HepG2 (cell line): ENCODE results near the gene CD248. TPM values are rescaled to one million over a fixed set of nuclear protein-coding genes. Genes with fewer than 3 reads are reported as not detected.

ENCODE experiments used
- ATAC-seq: fragments of 200-7000 bp; cut with Tn5 transposase; 3 replicates; pipeline ENCODE4 v1.9.1; 2020; ENCODE audit warnings: mild to moderate bottlenecking, moderate library complexity
- BruUV-seq: library from RNA; stranded (reverse); fragments of 400-500 nt; replicated peaks from 2 replicates; lab custom pipeline; 2021; lab: Mats Ljungman, UMichigan
- CTCF ChIA-PET: fragments of 300-600 bp; formaldehyde crosslinking; extraction: SDS; loops from one replicate; lab custom pipeline; 2021; ENCODE audit warnings: low total read pairs, inconsistent platforms, low intra/inter-chr PET ratio; lab: Yijun Ruan, JAX
- POLR2A ChIA-PET: fragments of 350-600 bp; sonication (Branson Sonifier 250); formaldehyde crosslinking; loops from one replicate; lab custom pipeline; 2020; ENCODE audit warnings: antibody characterized with exemption, inconsistent platforms; lab: Yijun Ruan, JAX
- DNase-seq: peaks from one replicate; pipeline ENCODE4 v3.0.0-alpha.2; 2015; ENCODE audit warnings: low spot score
- FAIRE-seq: peaks from 3 replicates; lab custom pipeline; 2011; peaks lifted over from hg19 to GRCh38; lab: Jason Lieb, UNC
- H2AFZ ChIP-seq: one replicate; pipeline ENCODE4 v1.6.1; 2011; ENCODE audit warnings: low read length, inconsistent platforms
- H3K27ac ChIP-seq: fragments of 300-600 bp; 3 replicates; pipeline ENCODE4 v1.8.0; 2011; ENCODE audit warnings: mixed run types, mild to moderate bottlenecking, mixed read lengths, low read length, inconsistent platforms; ENCODE audit not compliant: insufficient read depth; ENCODE audit errors: extremely low read length
- H3K27me3 ChIP-seq, 2 experiments: fragments of 200-600 bp in 1 of 2; 2 replicates in 1 of 2; 3 replicates in 1 of 2; pipeline versions ENCODE4 v1.6.0 to v1.8.0; 2011; ENCODE audit warnings: low read length in 2 of 2, mild to moderate bottlenecking in 2 of 2, moderate library complexity in 2 of 2, inconsistent platforms in 1 of 2; ENCODE audit not compliant: insufficient read depth in 2 of 2, control insufficient read depth in 1 of 2
- H3K36me3 ChIP-seq, 2 experiments: fragments of 200-600 bp in 1 of 2; replicated peaks in 1 of 2; 2 replicates in 1 of 2; 3 replicates in 1 of 2; pipeline versions ENCODE4 v1.5.1 to v1.8.0; 2011; ENCODE audit warnings: low read length in 2 of 2, inconsistent platforms in 1 of 2; ENCODE audit not compliant: insufficient read depth in 2 of 2, control insufficient read depth in 1 of 2
- H3K4me1 ChIP-seq: 2 replicates; pipeline ENCODE4 v1.5.1; 2012; ENCODE audit warnings: low read length, inconsistent platforms; ENCODE audit not compliant: insufficient read depth
- H3K4me2 ChIP-seq: 2 replicates; pipeline ENCODE4 v1.6.0; 2011; ENCODE audit warnings: low read depth, low read length, inconsistent platforms
- H3K4me3 ChIP-seq, 3 experiments: fragments of 200-600 bp in 1 of 3; sonication (generic), shearing (Covaris generic) in 1 of 3; replicated peaks in 1 of 3; 2 replicates each; pipeline ENCODE4 v1.5.1; 2011 to 2016; ENCODE audit warnings: low read length in 3 of 3, inconsistent platforms in 2 of 3, low read depth in 2 of 3, mild to moderate bottlenecking in 2 of 3, control low read depth in 1 of 3, mixed read lengths in 1 of 3; ENCODE audit not compliant: insufficient read depth in 1 of 3
- H3K79me2 ChIP-seq: one replicate; pipeline ENCODE4 v1.6.1; 2011; ENCODE audit warnings: low read length, inconsistent platforms; ENCODE audit not compliant: insufficient read depth
- H3K9ac ChIP-seq: 2 replicates; pipeline ENCODE4 v1.6.0; 2011; ENCODE audit warnings: mild to moderate bottlenecking, low read depth, low read length, inconsistent platforms; ENCODE audit not compliant: insufficient read depth
- H3K9me3 ChIP-seq: 2 replicates; pipeline ENCODE4 v1.5.1; 2012; ENCODE audit warnings: mild to moderate bottlenecking, low read length
- H4K20me1 ChIP-seq: 2 replicates; pipeline ENCODE4 v1.6.0; 2011; ENCODE audit warnings: inconsistent platforms, mild to moderate bottlenecking, low read length, moderate library complexity; ENCODE audit not compliant: insufficient read depth
- FLYWCH1 ChIP-seq: sonication (generic); formaldehyde crosslinking; IDR thresholded peaks from 2 replicates; pipeline ENCODE4 v1.8.1; 2023; ENCODE audit warnings: mild to moderate bottlenecking, missing genetic modification reagents
- HIVEP1 ChIP-seq: sonication (generic); formaldehyde crosslinking; IDR thresholded peaks from 2 replicates; pipeline ENCODE4 v1.4.0; 2020; ENCODE audit warnings: mild to moderate bottlenecking, missing genetic modification reagents
- RXRA ChIP-seq: sonication (generic); formaldehyde crosslinking; IDR thresholded peaks from 2 replicates; pipeline ENCODE4 v1.5.1; 2020; ENCODE audit warnings: missing genetic modification reagents
- ZC3H13 ChIP-seq: sonication (generic); formaldehyde crosslinking; IDR thresholded peaks from 2 replicates; pipeline ENCODE4 v1.8.1; 2023; ENCODE audit warnings: mild to moderate bottlenecking, missing genetic modification reagents, moderate library complexity
- ZNF598 ChIP-seq: sonication (generic); formaldehyde crosslinking; IDR thresholded peaks from 2 replicates; pipeline ENCODE4 v1.5.1; 2020; ENCODE audit warnings: mild to moderate bottlenecking, missing genetic modification reagents, borderline replicate concordance
- WGBS: methylation state at CpG from one replicate; pipeline ENCODE4 v1.1.6; 2017; ENCODE audit warnings: low lambda C conversion rate; 5-methylcytosine and 5-hydroxymethylcytosine counted together
- in situ Hi-C: cut with HindIII; loops from 2 replicates; pipeline ENCODE4 v1.10.0; 2017; ENCODE audit warnings: low pct_unique_long_range_greater_than_20kb; ENCODE audit not compliant: extremely low pct_ligation_motif_present
- intact Hi-C: fragments of 100-400 bp; cut with micrococcal nuclease; formaldehyde crosslinking; loops from one replicate; pipeline ENCODE4 v1.10.0; 2022; ENCODE audit not compliant: unreplicated experiment
- polyA plus RNA-seq, 8 experiments: library from polyadenylated mRNA; depleted of rRNA in 3 of 8; stranded (reverse) in 7 of 8; unstranded in 1 of 8; fragments of >200 nt; fragmentation: Illumina TruSeq in 4 of 8; extraction: Trizol in 4 of 8; gene quantifications; 2 replicates each; pipeline versions ENCODE4 v1.2.1 to v1.2.3, GENCODE V29; 2011 to 2016; ENCODE audit warnings: low read depth in 4 of 8, missing spikeins in 1 of 8, mixed read lengths in 1 of 8; ENCODE audit not compliant: insufficient read depth in 1 of 8
- total RNA-seq, 5 experiments: library from RNA; depleted of rRNA; stranded (reverse); fragments of >200 nt; fragmentation: Illumina TruSeq; extraction: Trizol; gene quantifications; 2 replicates each; pipeline ENCODE4 v1.2.3, GENCODE V29; 2016; ENCODE audit warnings: low read depth in 1 of 5
- TF ChIP-seq, protein P1 (sequence below): sonication (generic); formaldehyde crosslinking; IDR thresholded peaks from 2 replicates; pipeline ENCODE4 v1.9.0; 2022; ENCODE audit warnings: low read depth, missing genetic modification reagents
- TF ChIP-seq, protein P2 (sequence below): sonication (generic); formaldehyde crosslinking; conservative IDR thresholded peaks from 2 replicates; pipeline ENCODE4 v1.8.1; 2023; ENCODE audit warnings: missing genetic modification reagents
- TF ChIP-seq, protein P3 (sequence below): sonication (generic); formaldehyde crosslinking; IDR thresholded peaks from 2 replicates; pipeline ENCODE4 v1.9.0; 2022; ENCODE audit warnings: missing genetic modification reagents, mild to moderate bottlenecking, borderline replicate concordance
- TF ChIP-seq, protein P4 (sequence below): sonication (generic); formaldehyde crosslinking; IDR thresholded peaks from 2 replicates; pipeline ENCODE4 v1.4.0; 2020; ENCODE audit warnings: missing genetic modification reagents

CD248 gene
- total and polyA plus RNA-seq, 2 of the 13 experiments (the other 11 are each of a cell fraction or from before 2014, with no cell fraction given): 0.25 to 0.35 TPM

DNA sequence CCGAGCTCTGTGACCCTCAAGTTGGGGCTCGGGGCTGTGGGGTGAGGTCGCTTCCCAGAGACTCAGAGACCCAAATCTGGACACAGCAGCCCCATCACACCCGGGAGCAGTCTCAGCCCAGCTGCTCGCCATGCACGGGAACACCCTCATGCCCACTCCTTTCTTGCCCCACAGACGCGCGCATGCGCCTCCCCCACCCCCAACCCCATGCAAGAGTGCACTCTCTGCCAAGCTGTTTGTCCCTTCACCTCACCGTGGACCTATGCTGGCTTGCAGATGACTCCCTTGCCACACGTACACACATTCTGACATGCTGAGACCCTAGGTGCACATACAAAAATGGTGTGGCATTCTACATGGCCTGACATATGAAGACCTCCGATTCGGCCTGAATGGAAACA, 478 bp upstream of the CD248 start (continued):
- TF ChIP-seq, protein P1, sequence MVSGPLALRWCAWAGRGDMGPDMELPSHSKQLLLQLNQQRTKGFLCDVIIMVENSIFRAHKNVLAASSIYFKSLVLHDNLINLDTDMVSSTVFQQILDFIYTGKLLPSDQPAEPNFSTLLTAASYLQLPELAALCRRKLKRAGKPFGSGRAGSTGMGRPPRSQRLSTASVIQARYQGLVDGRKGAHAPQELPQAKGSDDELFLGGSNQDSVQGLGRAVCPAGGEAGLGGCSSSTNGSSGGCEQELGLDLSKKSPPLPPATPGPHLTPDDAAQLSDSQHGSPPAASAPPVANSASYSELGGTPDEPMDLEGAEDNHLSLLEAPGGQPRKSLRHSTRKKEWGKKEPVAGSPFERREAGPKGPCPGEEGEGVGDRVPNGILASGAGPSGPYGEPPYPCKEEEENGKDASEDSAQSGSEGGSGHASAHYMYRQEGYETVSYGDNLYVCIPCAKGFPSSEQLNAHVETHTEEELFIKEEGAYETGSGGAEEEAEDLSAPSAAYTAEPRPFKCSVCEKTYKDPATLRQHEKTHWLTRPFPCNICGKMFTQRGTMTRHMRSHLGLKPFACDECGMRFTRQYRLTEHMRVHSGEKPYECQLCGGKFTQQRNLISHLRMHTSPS (CRISPR knock-in tag): no peak

DNA sequence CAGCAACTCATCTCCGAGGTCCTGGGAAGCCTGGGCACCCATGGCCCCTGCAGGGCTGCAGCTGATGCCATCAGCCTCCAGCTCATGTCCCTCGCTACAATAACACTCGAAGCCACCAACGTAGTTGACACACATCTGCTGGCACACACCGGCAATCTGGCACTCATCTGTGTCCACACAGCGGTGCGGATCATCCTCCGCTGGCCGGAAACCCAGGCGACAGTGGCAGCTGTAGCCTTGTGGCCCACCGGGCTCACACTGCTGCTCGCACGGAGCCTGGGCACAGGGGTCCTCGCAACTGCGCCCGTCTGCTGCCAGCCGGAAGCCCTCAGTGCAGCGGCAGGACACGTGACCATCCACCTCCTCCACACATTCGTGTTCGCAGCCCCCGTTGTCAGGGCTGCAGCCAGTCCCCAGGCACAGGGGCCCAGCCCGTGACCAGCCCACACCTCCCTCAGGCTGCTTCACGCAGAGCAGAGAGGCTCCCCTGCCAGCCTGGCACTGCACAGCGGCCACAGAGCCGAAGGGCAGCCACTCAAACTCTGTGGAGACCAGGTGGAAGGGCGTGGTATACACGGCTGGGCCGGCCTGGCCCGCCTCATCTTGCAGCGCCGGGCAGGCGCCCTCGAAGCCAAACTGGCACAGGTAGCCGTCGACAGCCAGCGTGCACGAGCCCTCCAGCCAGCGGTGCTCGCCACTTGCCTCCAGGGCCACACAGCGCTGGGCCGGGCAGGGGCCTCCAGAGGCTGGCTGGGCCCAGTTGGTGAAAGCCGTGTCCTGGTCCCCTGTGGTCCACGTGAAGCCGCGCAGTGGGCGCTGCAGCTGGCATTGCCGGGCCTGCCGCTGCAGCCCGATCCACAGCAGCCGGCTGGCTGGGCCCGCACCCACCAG, 678 bp downstream of the CD248 start:
- Histone ChIP-seq H4K20me1 (no peaks in the 10 kb centered on the region), H3K79me2 (no peaks in the 10 kb centered on the region), H3K9ac (no peak overlapping the region), H3K36me3 (no peaks in the 10 kb centered on the region), H3K9me3 (no peaks in the 10 kb centered on the region), H3K4me2 (no peak overlapping the region; the same call in 1 of the 2 replicates), H3K27me3 (no peaks in the 10 kb centered on the region), H3K4me1 (peaks cover 45% of the 10 kb centered on the region), H3K27ac (no peak overlapping the region), H2AFZ (no peak overlapping the region), H3K4me3 (no peak overlapping the region)
- CTCF ChIA-PET: no interaction called here
- BruUV-seq: no TSS peak
- FAIRE-seq (no peak), DNase-seq (no peak), ATAC-seq (no peak)
- in situ Hi-C loops (no loop called here), intact Hi-C loops (loop anchor here (10.0 kb wide), 1 partner anchor 69 kb away; no protein-coding TSS in a partner anchor)
- 0 out of 2 replicates have a peak, but pooled peaks have one; percentile 1 for TF ChIP-seq RXRA (CRISPR knock-in tag)
- TF ChIP-seq, protein P2, sequence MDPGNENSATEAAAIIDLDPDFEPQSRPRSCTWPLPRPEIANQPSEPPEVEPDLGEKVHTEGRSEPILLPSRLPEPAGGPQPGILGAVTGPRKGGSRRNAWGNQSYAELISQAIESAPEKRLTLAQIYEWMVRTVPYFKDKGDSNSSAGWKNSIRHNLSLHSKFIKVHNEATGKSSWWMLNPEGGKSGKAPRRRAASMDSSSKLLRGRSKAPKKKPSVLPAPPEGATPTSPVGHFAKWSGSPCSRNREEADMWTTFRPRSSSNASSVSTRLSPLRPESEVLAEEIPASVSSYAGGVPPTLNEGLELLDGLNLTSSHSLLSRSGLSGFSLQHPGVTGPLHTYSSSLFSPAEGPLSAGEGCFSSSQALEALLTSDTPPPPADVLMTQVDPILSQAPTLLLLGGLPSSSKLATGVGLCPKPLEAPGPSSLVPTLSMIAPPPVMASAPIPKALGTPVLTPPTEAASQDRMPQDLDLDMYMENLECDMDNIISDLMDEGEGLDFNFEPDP (CRISPR knock-in tag): no peak
- TF ChIP-seq, protein P3, sequence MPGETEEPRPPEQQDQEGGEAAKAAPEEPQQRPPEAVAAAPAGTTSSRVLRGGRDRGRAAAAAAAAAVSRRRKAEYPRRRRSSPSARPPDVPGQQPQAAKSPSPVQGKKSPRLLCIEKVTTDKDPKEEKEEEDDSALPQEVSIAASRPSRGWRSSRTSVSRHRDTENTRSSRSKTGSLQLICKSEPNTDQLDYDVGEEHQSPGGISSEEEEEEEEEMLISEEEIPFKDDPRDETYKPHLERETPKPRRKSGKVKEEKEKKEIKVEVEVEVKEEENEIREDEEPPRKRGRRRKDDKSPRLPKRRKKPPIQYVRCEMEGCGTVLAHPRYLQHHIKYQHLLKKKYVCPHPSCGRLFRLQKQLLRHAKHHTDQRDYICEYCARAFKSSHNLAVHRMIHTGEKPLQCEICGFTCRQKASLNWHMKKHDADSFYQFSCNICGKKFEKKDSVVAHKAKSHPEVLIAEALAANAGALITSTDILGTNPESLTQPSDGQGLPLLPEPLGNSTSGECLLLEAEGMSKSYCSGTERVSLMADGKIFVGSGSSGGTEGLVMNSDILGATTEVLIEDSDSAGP (CRISPR knock-in tag): 0 out of 2 replicates have a peak, but pooled peaks have one; percentile 9
- TF ChIP-seq ZNF598 (CRISPR knock-in tag): peak; percentile 45; the same call in 1 of the 2 replicates
- TF ChIP-seq, protein P4, sequence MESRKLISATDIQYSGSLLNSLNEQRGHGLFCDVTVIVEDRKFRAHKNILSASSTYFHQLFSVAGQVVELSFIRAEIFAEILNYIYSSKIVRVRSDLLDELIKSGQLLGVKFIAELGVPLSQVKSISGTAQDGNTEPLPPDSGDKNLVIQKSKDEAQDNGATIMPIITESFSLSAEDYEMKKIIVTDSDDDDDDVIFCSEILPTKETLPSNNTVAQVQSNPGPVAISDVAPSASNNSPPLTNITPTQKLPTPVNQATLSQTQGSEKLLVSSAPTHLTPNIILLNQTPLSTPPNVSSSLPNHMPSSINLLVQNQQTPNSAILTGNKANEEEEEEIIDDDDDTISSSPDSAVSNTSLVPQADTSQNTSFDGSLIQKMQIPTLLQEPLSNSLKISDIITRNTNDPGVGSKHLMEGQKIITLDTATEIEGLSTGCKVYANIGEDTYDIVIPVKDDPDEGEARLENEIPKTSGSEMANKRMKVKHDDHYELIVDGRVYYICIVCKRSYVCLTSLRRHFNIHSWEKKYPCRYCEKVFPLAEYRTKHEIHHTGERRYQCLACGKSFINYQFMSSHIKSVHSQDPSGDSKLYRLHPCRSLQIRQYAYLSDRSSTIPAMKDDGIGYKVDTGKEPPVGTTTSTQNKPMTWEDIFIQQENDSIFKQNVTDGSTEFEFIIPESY: peak; percentile 7; the same call in 1 of the 2 replicates
- no peak for TF ChIP-seq FLYWCH1 (CRISPR knock-in tag)
- 0 out of 2 replicates have a peak, but pooled peaks have one; percentile 17 for TF ChIP-seq ZC3H13 (CRISPR knock-in tag)
- TF ChIP-seq HIVEP1 (CRISPR knock-in tag): 0 out of 2 replicates have a peak, but pooled peaks have one; percentile 21
- 79% methylated on average over 24 of the region's 52 CpGs for WGBS
- POLR2A ChIA-PET: interaction anchor here (0.8 to 3.7 kb wide), 5 partner anchors 11 to 35 kb away, joined by 5 to 28 read pairs (median 9); partner anchors contain the start of genes BRMS1, RIN1 and YIF1A
